Measurements from ENCODE around the gene SH3GL2. TPM values are rescaled to one million over a fixed set of nuclear protein-coding genes. Genes with fewer than 3 reads are reported as not detected.

The SH3GL2 gene
- total and polyA plus RNA-seq, 11 donors, result 1.3 to 20.9 (median 5.0) TPM

- H3K27me3 ChIP-seq, result no peaks in the 10 kb centered on the region
- H3K9me3 ChIP-seq, result peaks cover 0 to 9% (median 0%) of the 10 kb centered on the region in 12 donors
- ATAC-seq (no peak), DNase-seq (no peak)
- H3K4me1 ChIP-seq, result peaks cover 0 to 13% (median 0%) of the 10 kb centered on the region in 12 donors
- no peak for TF ChIP-seq POLR2A (IDR thresholded peaks at IDR 0.05)
- TF ChIP-seq, protein P1, sequence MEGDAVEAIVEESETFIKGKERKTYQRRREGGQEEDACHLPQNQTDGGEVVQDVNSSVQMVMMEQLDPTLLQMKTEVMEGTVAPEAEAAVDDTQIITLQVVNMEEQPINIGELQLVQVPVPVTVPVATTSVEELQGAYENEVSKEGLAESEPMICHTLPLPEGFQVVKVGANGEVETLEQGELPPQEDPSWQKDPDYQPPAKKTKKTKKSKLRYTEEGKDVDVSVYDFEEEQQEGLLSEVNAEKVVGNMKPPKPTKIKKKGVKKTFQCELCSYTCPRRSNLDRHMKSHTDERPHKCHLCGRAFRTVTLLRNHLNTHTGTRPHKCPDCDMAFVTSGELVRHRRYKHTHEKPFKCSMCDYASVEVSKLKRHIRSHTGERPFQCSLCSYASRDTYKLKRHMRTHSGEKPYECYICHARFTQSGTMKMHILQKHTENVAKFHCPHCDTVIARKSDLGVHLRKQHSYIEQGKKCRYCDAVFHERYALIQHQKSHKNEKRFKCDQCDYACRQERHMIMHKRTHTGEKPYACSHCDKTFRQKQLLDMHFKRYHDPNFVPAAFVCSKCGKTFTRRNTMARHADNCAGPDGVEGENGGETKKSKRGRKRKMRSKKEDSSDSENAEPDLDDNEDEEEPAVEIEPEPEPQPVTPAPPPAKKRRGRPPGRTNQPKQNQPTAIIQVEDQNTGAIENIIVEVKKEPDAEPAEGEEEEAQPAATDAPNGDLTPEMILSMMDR (IDR thresholded peaks at IDR 0.05), result no peak
- intact Hi-C loops (cut with DNase I), result loop anchor here in 1 of 10 donors (10.0 kb wide), 1 partner anchor 51 kb away; no protein-coding TSS in a partner anchor
- no peak overlapping the region for H3K27ac ChIP-seq
- no peak overlapping the region for H3K4me3 ChIP-seq
- H3K36me3 ChIP-seq, result no peaks in the 10 kb centered on the region
These were observed 196.8 kb downstream of the SH3GL2 start for GRCh38 chr9:17775656-17776055.

GRCh38 chr9:17776735-17777134, 197.9 kb downstream of the SH3GL2 start:
- Histone ChIP-seq H3K4me3 (no peak overlapping the region), H3K36me3 (no peaks in the 10 kb centered on the region), H3K9me3 (peaks cover 0 to 9% (median 0%) of the 10 kb centered on the region in 12 donors), H3K4me1 (peaks cover 0 to 13% (median 0%) of the 10 kb centered on the region in 12 donors), H3K27ac (peak overlapping the region in 1 of 12 donors; percentile 56), H3K27me3 (no peaks in the 10 kb centered on the region)
- 17 to 27% (median 22%) methylated on average over 3 of the region's 3 CpGs for WGBS, 4 donors
- TF ChIP-seq, protein P1 (IDR thresholded peaks at IDR 0.05), result no peak
- TF ChIP-seq POLR2A (IDR thresholded peaks at IDR 0.05), result no peak
- ATAC-seq (peak; percentile 78 to 98 (median 94)), DNase-seq (peak in 4 of 5 donors; percentile 43 to 72 (median 54))
- intact Hi-C loops (cut with DNase I), result loop anchor here in 1 of 10 donors (10.0 kb wide), 1 partner anchor 52 kb away; no protein-coding TSS in a partner anchor

DNA sequence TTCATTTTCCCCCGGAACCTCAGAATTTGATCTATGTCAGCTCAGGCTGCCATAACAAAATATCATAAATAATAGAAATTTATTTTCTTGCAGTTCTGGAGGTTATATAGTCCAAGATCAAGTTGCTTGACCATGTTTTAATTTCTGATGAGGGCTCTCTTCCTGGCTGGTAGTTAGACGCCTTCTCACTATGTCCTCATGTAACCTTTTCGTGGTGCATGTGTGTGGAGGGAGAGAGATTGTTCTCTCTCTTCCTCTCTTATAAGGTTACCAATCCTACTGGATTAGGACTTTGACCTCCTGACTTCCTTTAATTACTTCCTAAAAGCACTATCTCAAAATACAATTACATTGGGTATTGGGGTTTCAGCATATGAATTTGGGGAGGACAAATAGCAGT, 198.6 kb downstream of the SH3GL2 start:
- H3K9me3 ChIP-seq, result peaks cover 0 to 9% (median 0%) of the 10 kb centered on the region in 12 donors
- no peak overlapping the region for H3K27ac ChIP-seq
- no peak for DNase-seq
- H3K4me1 ChIP-seq, result peaks cover 0 to 13% (median 0%) of the 10 kb centered on the region in 12 donors
- 54 to 65% (median 61%) methylated on average over 3 of the region's 3 CpGs for WGBS, 4 donors
- TF ChIP-seq POLR2A (IDR thresholded peaks at IDR 0.05), result no peak
- TF ChIP-seq, protein P1 (IDR thresholded peaks at IDR 0.05), result no peak
- no peaks in the 10 kb centered on the region for H3K27me3 ChIP-seq
- H3K4me3 ChIP-seq, result no peak overlapping the region
- intact Hi-C loops (cut with DNase I), result loop anchor here in 1 of 10 donors (10.0 kb wide), 1 partner anchor 53 kb away; no protein-coding TSS in a partner anchor
- peak in 3 of 4 donors; percentile 46 to 65 (median 61) for ATAC-seq
- no peaks in the 10 kb centered on the region for H3K36me3 ChIP-seq

DNA sequence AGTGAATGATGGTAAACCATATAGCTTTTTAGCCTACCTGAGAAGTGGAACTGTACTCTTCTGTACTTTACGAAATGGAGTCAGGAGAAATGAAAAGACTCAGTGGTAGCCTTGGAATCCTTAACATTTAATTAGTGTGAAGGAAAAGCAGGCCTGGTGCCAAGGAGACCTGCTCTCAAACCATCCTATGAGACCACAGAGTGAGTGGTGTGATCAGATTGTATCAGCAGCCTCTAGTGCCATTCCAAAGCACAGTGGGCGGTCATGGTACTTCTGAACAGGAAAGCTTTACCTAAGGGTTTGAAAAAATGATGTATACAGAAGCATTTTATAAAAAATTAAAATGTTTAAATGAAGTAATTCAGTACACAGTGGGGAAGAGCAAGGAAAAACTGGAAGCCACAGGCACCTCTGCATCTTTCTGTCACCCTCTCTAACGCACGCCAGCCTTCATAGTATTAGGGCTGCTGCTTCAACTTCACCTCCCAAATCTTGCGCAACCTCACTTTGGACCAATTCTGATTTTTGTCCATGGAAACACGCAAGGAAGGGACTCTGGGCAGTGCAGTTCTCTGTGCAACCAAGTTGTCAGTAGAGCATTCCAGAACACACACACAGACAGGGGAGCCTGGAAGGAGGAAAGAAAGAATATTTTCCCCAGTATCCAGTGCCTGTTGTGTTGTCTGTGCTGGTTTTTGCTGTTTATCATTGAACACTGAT, 203.7 kb downstream of the SH3GL2 start:
- intact Hi-C loops (cut with DNase I), result no loop called here
- Histone ChIP-seq H3K9me3 (no peaks in the 10 kb centered on the region), H3K36me3 (no peaks in the 10 kb centered on the region), H3K4me1 (peaks cover 0 to 5% (median 0%) of the 10 kb centered on the region in 12 donors), H3K4me3 (no peak overlapping the region), H3K27ac (no peak overlapping the region), H3K27me3 (no peaks in the 10 kb centered on the region)
- WGBS, 4 donors, result 81 to 89% (median 88%) methylated on average over 6 of the region's 6 CpGs
- TF ChIP-seq, protein P1 (IDR thresholded peaks at IDR 0.05), result no peak
- no peak for TF ChIP-seq POLR2A (IDR thresholded peaks at IDR 0.05)
- DNase-seq, result no peak
- no peak for ATAC-seq

Measured in heart left ventricle (tissue), 16 donors.